Medulla oblongata (tissue), 1 donor: Measurements from ENCODE around the gene C9orf50.

ENCODE experiments used
- DNase-seq: peaks from one replicate; pipeline ENCODE4 v3.0.0-alpha.2; 2015; ENCODE audit errors: extremely low spot score

C9orf50 gene

DNA sequence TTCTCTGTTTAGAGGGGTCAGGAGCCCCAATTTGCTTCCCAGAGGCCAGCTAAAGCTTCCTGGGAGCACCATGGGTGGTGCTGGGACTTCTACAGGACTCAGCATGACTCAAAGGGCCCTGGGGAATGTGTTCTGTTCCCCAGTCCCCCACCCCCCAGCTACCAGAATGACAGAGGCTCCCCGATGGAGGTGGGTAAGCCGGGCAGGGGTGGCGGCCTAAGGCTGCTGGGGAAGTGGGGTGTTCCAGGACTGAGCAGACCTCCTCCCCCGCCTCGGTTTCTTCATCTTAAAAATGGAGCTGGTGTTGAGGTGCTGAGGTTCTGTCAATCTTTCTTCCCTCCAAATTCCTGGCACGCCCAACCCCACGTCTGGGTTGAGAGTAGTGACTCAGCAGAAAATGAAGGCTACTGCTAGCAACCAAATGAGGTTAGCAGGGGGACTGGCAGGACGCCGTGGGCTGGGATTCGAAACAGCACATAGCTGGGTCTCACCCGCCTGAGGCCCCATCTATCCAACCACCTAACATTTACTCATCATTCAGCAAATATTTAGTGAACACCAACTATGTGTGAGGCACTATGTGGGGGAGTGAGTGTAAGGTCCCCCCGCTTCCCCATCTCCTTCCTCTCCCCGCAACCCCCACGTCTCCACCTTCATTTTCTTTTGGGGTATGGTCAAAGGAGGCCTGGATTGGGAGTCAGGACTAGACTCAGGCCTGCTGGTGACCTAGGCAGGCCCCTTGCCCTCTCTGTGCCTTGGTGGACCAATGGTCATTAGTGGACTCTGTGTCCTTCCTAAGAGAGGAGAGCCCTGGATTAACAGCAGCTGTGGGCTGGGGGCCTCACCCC, 50.2 kb downstream of the C9orf50 start:
- peak; percentile 60 for DNase-seq

GRCh38 chr9:129569502-129570449, 51.1 kb downstream of the C9orf50 start:
- peak; percentile 31 for DNase-seq

DNA sequence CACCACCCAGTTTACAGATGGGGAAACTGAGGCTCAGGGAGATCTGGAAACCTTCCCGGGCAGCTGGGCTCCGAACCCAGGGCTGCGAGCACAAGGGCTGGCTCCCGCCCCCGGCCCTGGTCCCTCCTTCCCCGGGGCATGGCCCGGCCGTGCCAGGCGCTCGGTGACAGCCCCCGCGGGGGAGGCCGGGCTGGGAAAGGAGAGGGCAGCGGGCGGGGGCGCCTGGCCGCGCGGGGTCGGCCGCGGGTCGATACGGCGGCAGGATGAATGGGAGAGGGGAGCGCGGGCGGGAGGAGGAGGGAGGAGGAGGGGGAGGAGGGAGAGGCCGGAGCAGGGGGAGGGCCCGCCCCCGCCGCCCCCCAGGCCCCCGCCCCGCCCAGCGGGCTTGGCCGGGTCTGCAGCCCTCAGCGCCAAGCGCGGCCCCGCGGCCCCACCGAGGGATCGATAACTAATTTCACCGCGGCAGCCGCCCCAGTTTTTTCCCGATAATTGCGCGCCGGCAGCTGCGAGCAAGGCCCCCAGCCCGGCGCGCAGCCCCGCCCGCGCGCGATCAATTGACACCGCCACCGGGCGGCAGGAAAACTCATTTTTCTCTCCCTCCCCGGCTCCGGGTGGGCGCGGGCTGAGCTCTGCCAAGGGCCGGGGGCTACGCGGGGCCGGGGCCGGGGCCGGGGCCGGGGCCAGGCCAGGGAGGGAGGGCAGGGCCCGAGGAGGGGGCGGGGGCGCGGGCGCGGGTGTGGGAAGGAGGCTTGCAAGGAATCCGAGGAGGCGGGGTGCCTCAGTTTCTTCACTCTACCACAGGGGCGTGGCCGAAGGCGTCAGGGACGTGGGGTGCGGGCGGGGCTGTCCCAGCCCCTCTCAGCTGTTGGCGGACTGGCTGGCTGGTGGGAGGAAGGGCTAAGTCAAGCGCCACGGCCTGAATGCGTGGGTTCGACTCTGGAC, 52.1 kb downstream of the C9orf50 start:
- peak; percentile 55 for DNase-seq

DNA sequence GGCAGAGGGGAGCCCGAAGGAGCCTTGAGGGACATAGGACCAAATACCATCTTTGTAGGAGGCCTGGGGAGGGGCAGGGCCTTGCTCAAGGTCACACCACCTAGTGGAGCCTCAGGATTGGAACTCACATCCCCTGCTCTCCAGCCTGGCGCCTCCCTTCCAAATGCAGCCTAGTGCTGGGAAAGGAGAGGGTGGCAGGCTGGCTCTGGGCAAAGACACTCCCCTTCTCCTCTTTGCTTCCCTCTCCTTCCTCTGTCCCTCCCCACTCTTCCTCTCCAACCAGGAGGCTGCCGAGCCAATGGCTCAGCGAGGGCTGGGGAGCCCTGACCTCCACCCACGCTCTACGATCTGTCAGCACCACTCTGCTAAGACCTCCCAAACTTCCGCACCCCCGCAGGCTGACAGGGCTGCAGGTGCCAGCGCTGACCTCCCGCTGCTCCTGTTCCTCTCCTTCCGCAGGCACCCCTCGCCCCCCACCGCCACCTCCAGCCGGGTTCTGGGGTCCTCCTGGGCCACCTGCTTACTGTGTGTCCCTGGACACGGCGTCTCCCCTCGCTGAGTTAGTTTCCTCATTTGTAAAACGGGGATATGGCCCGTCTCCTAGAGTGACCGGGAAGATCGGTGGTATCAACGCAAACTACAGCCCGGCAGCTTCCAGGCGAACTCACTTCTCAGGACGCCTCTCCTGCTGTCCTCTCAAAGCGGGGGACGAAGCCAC, 52.9 kb downstream of the C9orf50 start:
- peak; percentile 51 for DNase-seq

DNA sequence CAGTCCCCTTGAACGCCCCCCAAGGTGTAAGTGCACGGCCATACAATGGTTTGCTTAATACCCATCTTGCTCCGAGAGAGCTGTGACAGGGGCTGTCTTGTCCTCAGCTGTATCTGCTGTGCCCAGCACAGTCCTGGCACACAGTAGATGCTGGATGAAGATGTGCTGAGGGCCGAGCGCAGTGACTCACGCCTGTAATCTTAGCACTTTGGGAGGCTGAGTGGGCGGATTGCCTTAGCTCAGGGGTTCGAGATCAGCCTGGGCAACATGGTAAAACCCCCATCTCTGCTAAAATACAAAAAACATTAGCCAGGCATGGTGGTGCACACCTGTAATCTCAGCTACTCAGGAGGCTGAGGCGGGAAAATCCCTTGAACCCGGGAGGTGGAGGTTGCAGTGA, 53.6 kb downstream of the C9orf50 start:
- DNase-seq = no peak

DNA sequence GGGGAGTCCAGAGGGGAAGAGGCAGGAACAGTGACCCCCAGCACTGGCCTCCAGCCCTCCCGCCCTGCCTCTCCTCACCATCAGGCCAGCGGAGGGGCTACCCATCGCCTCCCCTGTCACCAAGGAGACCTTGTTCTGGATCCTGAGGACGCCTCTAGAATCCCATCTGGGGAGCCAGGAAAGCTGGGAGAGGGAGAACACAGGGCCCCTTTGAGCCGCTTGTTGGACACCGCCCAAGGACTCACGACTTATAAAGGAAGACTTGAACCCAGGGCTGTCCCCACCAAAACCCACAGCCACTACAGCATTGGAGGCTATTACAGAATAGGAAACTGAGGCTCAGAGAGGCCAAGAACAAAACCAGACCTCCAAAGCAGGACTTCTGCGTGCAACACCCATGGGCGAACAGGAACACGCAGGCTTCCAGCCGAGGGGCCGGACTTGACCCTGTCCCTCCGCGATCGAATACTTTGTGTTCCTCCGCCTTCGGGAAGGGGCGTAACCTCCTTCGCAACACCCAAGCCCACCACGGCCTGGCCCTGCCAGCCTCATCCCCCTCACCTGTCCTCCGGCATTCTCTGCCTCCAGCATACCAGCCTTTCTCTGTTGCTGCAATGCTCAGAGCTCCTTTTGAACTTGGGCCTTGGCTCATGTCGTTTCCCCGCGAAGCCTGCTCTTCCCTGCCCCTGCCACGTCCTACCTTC, 54.2 kb downstream of the C9orf50 start:
- peak; percentile 21 for DNase-seq

- DNase-seq = no peak
These were observed 58.0 kb downstream of the C9orf50 start for GRCh38 chr9:129562917-129563316.

- DNase-seq = no peak
These were observed 58.4 kb downstream of the C9orf50 start for GRCh38 chr9:129562514-129562913.
